KBM-7 (cell line): ENCODE results near the gene C11orf16.
"Not testable (repeated sequence)": the region's sequence is repeated elsewhere in the genome, so short reads cannot be mapped to it uniquely, and the experiment has no call there.

Experiments
- DNase-seq: peaks from one replicate; pipeline ENCODE4 v3.0.0-alpha.2; 2015
- in situ Hi-C: fragments of 300-500 bp; cut with MboI; formaldehyde crosslinking; loops from 2 replicates; pipeline ENCODE4 v1.14.3; 2020; ENCODE audit warnings: low sequenced_read_pairs, low pct_unique_long_range_greater_than_20kb, mixed read lengths

The C11orf16 gene

DNA sequence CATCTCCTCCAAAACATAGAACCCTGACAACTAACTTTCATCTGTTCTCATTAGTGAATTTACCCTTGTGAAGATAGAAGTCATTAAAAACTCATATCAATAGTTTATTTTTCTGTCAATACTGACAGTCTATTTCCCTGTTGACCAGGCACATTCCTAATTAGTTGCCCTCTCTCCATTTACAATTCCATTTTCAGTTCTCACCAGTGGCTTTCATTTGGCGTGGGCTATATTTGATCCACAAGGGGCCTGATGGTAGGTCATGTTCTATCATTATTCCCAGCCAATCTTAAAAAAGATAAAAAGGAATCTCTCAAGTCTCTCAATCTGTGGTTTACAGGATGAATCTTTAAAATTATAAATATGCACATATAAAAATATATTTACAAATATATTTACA, 25.6 kb downstream of the C11orf16 start:
- no peak for DNase-seq
- in situ Hi-C loops: no loop called here

GRCh38 chr11:8905528-8906165, 27.1 kb downstream of the C11orf16 start:
- in situ Hi-C loops: no loop called here

GRCh38 chr11:8899119-8899753, 33.5 kb downstream of the C11orf16 start:
- in situ Hi-C loops: no loop called here
- DNase-seq: no peak

More at GRCh38 chr11:8905528-8906165, 27.1 kb downstream of the C11orf16 start:
- no peak for DNase-seq

DNA sequence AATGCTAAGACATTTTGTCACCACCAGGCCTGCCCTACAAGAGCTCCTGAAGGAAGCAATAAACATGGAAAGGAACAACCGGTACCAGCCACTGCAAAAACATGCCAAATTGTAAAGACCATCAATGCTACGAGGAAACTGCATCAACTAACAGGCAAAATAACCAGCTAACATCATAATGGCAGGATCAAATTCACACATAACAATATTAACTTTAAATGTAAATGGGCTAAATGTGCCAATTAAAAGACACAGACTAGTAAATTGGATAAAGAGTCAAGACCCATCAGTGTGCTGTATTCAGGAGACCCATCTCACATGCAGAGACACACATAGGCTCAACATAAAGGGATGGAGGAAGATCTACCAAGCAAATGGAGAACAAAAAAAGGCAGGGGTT, 41.6 kb downstream of the C11orf16 start:
- in situ Hi-C loops: not testable (repeated sequence)

GRCh38 chr11:8886322-8886721, 46.4 kb downstream of the C11orf16 start:
- in situ Hi-C loops: no loop called here
- no peak for DNase-seq

More for the DNA sequence above, 41.6 kb downstream of the C11orf16 start:
- not testable (repeated sequence) for DNase-seq

GRCh38 chr11:8881585-8881984, 51.2 kb downstream of the C11orf16 start:
- DNase-seq, in situ Hi-C loops: not testable (repeated sequence)

DNA sequence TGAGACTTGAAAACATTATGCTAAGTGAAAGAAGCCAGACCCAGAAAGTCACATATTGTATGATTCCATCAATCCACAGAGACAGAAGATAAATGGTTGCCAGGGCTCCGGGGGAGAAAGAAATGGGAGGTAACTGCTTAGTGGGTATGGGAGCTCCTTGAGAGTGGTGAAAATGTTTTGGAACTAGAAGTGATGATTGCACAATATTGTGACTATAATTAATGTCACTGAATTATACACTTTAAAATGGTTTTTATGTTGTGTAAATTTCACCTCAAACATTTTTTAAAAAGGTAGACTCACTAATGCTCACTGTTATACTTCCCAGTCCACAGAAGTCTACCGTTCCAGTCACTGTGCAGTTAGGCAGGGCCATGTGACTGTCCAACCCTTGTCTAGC, 54.0 kb downstream of the C11orf16 start:
- in situ Hi-C loops: no loop called here
- no peak for DNase-seq

GRCh38 chr11:8873741-8874405, 58.9 kb downstream of the C11orf16 start:
- in situ Hi-C loops: no loop called here
- peak; percentile 24 for DNase-seq

- in situ Hi-C loops: no loop called here
- DNase-seq: no peak
These were observed 60.8 kb downstream of the C11orf16 start for GRCh38 chr11:8871962-8872361.

DNA sequence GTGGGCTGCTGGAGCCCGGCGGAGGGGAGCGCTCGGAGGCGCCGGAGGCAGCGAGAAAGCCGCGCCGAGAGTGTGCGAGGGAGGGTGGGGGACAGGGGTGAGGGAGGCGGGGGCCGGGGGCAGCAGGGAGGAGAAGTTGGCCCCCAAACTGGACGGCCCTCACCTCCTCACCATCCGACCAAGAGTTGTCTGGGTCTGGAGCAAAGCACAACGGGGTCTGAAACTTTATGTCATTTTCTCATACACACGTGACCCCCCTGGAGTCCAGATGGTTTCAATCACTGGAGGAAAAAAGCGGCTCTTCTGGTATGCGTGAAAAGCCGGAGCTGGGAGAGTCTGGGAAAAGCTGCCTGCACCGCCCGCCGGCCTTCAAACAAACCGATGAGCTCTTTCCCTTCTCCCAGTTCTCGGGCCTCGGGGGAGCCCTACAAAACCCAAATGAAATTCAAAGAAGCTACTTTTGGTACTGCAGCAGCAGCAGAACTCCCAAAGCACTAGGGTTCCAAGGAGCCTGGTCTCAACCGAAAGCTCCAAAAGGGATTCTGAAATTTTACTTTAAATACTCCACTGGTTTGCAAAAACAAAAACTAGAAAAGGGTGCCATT, 61.5 kb downstream of the C11orf16 start:
- in situ Hi-C loops: no loop called here
- no peak for DNase-seq

- in situ Hi-C loops: no loop called here
- peak; percentile 58 for DNase-seq
These were observed 62.2 kb downstream of the C11orf16 start for GRCh38 chr11:8870411-8871170.
